GM12875 (cell line): ENCODE measurements around the gene PTPDC1.

Experiments used
- H3K4me3 ChIP-seq: one replicate; pipeline ENCODE4 v1.5.1; 2011; ENCODE audit warnings: low read depth, low read length, control low read depth
- TF ChIP-seq, protein P1 (sequence below): IDR thresholded peaks from 2 replicates; pipeline ENCODE4 v1.5.1; 2011; ENCODE audit warnings: low read depth, mild to moderate bottlenecking, control low read depth, inconsistent platforms, low read length, moderate library complexity, borderline replicate concordance; ENCODE audit not compliant: insufficient read depth

PTPDC1 gene

DNA sequence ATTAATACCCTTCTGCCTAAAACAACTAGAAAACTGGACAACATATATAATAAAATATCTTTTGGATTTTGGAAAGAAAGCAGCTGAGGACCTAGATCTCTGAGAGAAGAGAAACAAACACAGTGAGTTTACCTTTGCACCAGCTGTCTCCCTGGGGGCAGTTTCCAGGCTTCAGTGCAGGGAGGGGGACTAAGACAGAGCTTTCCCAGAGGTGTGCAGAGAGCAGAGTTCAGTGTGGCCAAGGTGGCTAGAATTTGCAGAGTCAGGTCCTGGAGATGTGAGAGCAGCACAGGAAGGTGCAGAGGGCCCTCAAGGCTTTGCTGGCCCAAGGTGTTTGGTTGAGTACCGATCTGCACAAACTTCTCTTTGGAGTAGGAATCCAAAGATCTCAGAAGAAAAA, 26.3 kb upstream of the PTPDC1 start:
- TF ChIP-seq, protein P1, sequence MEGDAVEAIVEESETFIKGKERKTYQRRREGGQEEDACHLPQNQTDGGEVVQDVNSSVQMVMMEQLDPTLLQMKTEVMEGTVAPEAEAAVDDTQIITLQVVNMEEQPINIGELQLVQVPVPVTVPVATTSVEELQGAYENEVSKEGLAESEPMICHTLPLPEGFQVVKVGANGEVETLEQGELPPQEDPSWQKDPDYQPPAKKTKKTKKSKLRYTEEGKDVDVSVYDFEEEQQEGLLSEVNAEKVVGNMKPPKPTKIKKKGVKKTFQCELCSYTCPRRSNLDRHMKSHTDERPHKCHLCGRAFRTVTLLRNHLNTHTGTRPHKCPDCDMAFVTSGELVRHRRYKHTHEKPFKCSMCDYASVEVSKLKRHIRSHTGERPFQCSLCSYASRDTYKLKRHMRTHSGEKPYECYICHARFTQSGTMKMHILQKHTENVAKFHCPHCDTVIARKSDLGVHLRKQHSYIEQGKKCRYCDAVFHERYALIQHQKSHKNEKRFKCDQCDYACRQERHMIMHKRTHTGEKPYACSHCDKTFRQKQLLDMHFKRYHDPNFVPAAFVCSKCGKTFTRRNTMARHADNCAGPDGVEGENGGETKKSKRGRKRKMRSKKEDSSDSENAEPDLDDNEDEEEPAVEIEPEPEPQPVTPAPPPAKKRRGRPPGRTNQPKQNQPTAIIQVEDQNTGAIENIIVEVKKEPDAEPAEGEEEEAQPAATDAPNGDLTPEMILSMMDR: no peak
- no peak overlapping the region for H3K4me3 ChIP-seq

DNA sequence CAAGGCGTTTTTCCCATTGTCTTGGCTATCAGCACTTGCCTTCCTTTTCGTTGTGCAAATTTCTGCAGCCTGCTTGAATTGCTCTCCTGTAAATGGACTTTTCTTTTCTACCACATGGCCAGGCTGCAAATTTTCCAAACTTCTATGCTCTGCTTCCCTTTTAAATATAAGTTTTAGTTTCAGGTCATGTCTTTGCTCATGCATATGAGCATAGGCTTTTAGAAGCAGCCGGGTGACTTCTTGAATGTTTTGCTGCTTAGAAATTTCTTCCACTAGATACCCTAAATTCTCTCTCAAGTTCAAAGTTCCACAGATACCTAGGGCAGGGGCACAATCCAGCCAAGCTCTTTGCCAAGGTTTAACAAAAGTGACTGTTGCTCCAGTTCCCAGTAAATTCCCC, 22.4 kb upstream of the PTPDC1 start:
- TF ChIP-seq, protein P1: no peak
- no peak overlapping the region for H3K4me3 ChIP-seq

DNA sequence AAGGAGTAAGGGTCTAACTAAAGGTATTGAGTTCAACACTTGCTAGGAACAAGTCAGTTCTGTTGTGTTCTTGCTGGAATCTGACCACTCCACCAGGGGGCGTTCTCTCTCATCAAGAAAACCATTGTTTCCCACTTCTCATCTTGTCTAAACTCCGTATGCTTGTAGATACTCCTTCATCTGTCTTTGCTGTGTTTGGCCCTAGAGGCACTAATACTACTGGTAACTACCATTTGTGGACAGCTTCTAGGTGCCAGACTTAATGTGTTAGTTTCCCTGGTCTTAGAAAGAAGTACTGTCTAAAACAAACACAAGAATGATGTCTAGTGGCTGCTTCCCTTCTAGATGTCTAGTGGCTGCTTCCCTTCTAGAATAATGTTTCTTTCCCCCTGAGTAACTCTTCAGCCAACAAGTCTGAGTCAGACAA, 18.7 kb upstream of the PTPDC1 start:
- TF ChIP-seq, protein P1: peak; percentile 79
- H3K4me3 ChIP-seq: no peak overlapping the region

DNA sequence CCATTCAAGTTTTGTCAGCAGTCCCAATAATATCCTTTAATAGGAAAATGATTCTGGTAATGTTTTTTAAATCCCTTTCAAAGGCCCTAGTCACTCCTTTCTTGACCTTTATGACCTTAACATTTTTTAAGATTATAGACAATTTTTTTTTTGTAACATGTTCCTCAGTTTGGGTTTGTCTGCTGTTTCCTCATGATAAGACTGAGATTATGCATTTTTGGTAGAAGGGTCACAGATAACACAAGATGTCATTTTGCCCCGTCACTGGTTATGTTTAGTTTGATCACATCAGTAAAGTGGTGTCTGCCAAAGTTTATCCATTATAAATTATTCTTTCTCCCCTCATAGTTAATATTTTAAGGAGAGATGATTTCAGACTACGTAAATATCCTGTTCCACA, 16.0 kb upstream of the PTPDC1 start:
- no peak overlapping the region for H3K4me3 ChIP-seq
- TF ChIP-seq, protein P1: no peak

DNA sequence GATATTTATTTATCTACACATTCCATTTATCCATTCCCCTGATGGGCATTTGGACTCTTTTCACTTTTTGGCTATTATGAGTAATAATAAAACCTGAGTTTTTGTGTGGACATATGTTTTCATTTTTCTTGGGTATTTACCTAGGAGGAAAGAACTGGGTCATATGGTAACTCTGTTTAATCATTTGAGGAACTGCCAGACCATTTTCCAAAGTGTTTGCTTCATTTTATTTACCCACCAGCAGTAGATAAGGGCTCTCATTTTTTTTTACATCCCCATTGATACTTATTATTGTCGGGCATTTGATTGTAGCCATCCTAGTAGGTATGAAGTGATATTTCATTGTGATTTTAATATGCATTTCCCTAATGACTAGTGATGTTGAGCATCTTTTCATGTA, 7.7 kb upstream of the PTPDC1 start:
- H3K4me3 ChIP-seq: no peak overlapping the region
- TF ChIP-seq, protein P1: no peak

DNA sequence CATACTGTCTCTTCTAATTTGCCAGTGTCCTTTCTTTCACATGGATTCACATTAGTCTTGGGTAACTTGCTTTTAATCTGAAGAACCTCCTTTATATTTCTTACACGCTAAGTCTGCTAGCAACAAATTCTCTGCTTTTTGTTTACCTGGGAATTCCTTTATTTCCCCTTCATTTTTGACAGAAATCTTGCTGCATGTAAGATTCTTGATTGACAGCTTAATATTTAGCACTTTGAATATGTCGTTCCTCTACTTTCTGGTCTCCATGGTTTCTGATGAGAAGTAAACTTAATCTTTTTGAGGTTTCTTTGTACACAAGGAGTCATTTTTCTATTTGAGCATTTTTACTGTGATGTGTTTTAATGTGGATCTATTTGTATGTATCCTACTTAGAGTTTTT, 6.2 kb upstream of the PTPDC1 start:
- H3K4me3 ChIP-seq: no peak overlapping the region
- TF ChIP-seq, protein P1: no peak

DNA sequence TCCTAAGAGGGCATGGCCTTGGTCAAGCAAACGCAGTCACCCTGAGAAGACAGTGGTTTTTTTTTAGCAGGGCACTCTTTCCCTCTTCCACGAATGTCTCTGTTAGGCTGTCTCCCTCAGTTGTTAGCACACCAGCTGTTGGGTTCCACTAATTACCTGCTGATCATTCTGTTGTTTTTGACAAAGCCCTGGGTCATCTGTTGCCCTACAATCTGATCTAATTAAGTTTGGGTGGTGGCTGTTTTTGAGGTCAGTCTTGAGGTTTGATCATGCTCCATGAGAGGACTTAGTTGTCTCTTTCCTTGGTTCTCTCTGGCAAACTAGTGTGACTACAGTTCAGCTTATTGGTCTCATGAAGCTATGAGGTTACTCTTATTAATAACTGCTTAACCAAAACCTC, 5.0 kb upstream of the PTPDC1 start:
- H3K4me3 ChIP-seq: no peak overlapping the region
- TF ChIP-seq, protein P1: no peak
